ENCODE results near the gene STK32B. TPM values are rescaled to one million over a fixed set of nuclear protein-coding genes. Genes with fewer than 3 reads are reported as not detected.

STK32B gene
- total and polyA plus RNA-seq, 2 of the 4 experiments (the other 2 are of a cell fraction): 5.5 to 6.3 TPM

DNA sequence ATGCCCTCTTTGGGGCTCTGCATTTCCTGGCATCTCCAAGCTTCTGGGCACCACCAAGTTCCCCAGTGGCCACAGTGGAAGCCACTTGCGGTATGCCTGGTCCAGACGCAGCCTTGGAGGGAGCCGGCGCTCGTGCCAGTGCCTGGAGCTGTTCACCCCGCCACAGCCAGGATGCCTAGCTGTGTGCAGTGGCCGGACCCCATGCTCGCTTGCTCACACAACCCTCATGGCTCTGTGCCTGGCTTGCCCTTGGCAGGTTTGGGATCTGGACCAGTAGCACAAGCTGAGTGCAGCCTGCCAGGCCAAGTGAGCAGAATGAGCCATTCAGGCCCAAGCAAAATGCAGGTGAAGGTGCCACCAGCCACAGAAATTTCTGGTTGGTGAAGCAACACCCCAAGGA, 373.6 kb downstream of the STK32B start:
- no peak overlapping the region for H2BK5ac ChIP-seq (ENCODE audit: low read depth, low read length, poor library complexity, severe bottlenecking)
- H3K27ac ChIP-seq (ENCODE audit: insufficient read depth, low read length): no peak overlapping the region
- peaks cover 7% of the 10 kb centered on the region; the same call in 1 of the 2 replicates for H3K9me1 ChIP-seq (ENCODE audit: insufficient read depth, low read length)
- no peak overlapping the region for H3K23ac ChIP-seq (ENCODE audit: low read depth, low read length)
- H3K79me1 ChIP-seq (ENCODE audit: low read depth in 1 of 2, low read length in 2 of 2): no peaks in the 10 kb centered on the region
- no peak overlapping the region for H2AK5ac ChIP-seq (ENCODE audit: low read depth, low read length)
- BruUV-seq (replicated peaks): no TSS peak
- intact Hi-C loops (cut with micrococcal nuclease): no loop called here
- no peaks in the 10 kb centered on the region for H3K27me3 ChIP-seq (ENCODE audit: control insufficient read depth, insufficient read depth, low read length)
- no peak overlapping the region for H3K56ac ChIP-seq (ENCODE audit: extremely low read depth, insufficient read depth, low read length)
- no peak overlapping the region for H3K18ac ChIP-seq (ENCODE audit: low read depth, low read length)
- TF ChIP-seq CEBPB (IDR thresholded peaks at IDR 0.05; ENCODE audit: low read depth, low read length) (no peak), MAZ (IDR thresholded peaks at IDR 0.05; ENCODE audit: borderline replicate concordance, low read depth, low read length) (no peak)
- TF ChIP-seq, protein P1, sequence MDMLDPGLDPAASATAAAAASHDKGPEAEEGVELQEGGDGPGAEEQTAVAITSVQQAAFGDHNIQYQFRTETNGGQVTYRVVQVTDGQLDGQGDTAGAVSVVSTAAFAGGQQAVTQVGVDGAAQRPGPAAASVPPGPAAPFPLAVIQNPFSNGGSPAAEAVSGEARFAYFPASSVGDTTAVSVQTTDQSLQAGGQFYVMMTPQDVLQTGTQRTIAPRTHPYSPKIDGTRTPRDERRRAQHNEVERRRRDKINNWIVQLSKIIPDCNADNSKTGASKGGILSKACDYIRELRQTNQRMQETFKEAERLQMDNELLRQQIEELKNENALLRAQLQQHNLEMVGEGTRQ (IDR thresholded peaks at IDR 0.05; ENCODE audit: low read depth, low read length): no peak
- TF ChIP-seq, protein P2, sequence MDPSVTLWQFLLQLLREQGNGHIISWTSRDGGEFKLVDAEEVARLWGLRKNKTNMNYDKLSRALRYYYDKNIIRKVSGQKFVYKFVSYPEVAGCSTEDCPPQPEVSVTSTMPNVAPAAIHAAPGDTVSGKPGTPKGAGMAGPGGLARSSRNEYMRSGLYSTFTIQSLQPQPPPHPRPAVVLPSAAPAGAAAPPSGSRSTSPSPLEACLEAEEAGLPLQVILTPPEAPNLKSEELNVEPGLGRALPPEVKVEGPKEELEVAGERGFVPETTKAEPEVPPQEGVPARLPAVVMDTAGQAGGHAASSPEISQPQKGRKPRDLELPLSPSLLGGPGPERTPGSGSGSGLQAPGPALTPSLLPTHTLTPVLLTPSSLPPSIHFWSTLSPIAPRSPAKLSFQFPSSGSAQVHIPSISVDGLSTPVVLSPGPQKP (IDR thresholded peaks at IDR 0.05; ENCODE audit: borderline replicate concordance, low read depth, low read length): no peak
- no peak overlapping the region for H3K9ac ChIP-seq (ENCODE audit: low read depth, low read length)
- in situ Hi-C loops (cut with MboI; ENCODE audit: low sequenced_read_pairs): no loop called here
- H4K91ac ChIP-seq (ENCODE audit: insufficient read depth, low read depth, low read length): no peak overlapping the region
- dilution Hi-C loops (cut with HindIII; ENCODE audit: low sequenced_read_pairs, unreplicated experiment): no loop called here
- no peak overlapping the region for H2BK120ac ChIP-seq (ENCODE audit: low read depth, low read length)
- no peak overlapping the region for H2AK9ac ChIP-seq (replicated peaks; ENCODE audit: low read depth, low read length, poor library complexity)
- no peak overlapping the region for H3K4ac ChIP-seq (ENCODE audit: low read depth, low read length)
- H4K5ac ChIP-seq (ENCODE audit: low read depth, low read length): no peak overlapping the region
- no peak overlapping the region for H2BK20ac ChIP-seq (ENCODE audit: low read depth, low read length)
- WGBS, 2 experiments (ENCODE audit: extremely low coverage in 2 of 2, insufficient read length in 1 of 2): 87% methylated on average over 5 of the region's 8 CpGs; no CpG with 5 or more reads in 1 of the 2 experiments
- ChIA-PET POLR2A (ENCODE audit: unreplicated experiment) (no interaction called here), CTCF (no interaction called here)
- no peak overlapping the region for H3K4me2 ChIP-seq (ENCODE audit: low read depth, low read length)
- no peaks in the 10 kb centered on the region for H3K36me3 ChIP-seq (ENCODE audit: control insufficient read depth, insufficient read depth, low read length)
- H3K9me3 ChIP-seq (ENCODE audit: control insufficient read depth, insufficient read depth, low read length): no peaks in the 10 kb centered on the region
- H4K8ac ChIP-seq (ENCODE audit: low read depth in 2 of 2, low read length in 2 of 2): no peak overlapping the region
- no peaks in the 10 kb centered on the region; the same call in 1 of the 2 replicates for H4K20me1 ChIP-seq (ENCODE audit: insufficient read depth, low read length)
- no peaks in the 10 kb centered on the region for H3K4me1 ChIP-seq (ENCODE audit: control insufficient read depth, insufficient read depth, low read length)
- H2AFZ ChIP-seq (replicated peaks; ENCODE audit: low read length, poor library complexity): no peak overlapping the region
- ATAC-seq (ENCODE audit: low read depth) (no peak), DNase-seq (no peak)
- H3K4me3 ChIP-seq (ENCODE audit: insufficient read depth, low read depth, low read length): no peak overlapping the region
- no peak overlapping the region for H3K14ac ChIP-seq (replicated peaks; ENCODE audit: low read depth, low read length)
- no peak overlapping the region for H2BK15ac ChIP-seq (ENCODE audit: low read depth, low read length)
